HG02798 (cell line): ENCODE results near the gene FANCG.

ENCODE experiments used
- ATAC-seq: cut with Tn5 transposase; IDR thresholded peaks from one replicate; pipeline ENCODE4 v1.9.1; 2021; ENCODE audit warnings: mild to moderate bottlenecking; ENCODE audit not compliant: unreplicated experiment, poor library complexity

Gene FANCG

DNA sequence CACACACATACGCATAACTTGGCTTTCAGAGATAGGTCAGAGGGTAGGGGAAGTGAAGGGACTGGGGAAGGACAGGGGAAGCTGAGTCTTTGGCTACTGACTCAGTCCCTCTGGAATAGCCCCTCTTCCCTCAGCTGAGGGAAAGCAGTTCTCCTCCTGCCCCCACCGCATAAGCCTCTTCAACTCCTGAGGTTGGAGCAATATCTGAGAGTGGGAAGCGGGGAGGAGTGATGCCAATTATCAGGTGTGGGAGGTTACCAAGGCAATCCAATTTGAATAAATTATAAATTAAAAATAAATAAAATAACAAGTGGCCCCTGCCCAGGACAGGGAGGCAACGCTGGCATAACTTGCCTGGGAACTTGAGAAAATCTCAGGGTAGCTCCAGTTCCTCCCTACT is 24.8 kb upstream of the FANCG start:
- ATAC-seq: no peak

DNA sequence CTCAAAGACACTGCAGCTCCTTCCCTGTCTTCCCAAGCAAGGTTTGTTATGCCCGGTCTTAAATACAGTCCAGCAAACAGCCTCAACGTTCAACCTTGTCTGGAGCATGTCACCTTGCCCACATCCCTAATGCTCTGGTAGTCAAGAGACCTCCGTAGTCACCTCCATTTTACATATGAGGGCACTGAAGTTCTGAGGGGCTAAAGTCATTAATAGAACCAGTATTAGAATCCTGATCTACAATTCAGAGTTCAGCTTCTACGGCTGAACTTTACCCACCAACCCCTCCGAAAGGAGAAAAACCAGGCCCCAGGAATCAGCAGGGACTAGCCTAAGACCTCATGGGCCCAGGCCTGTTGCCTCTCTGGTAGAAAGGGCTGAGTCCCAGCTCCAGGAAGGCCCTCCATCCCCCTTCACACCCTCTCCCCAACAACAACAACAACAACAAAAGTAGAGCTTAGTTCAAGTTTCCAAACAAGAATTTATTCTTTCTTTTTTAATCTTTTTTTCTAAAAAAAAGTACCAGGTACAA is 24.0 kb upstream of the FANCG start:
- no peak for ATAC-seq

DNA sequence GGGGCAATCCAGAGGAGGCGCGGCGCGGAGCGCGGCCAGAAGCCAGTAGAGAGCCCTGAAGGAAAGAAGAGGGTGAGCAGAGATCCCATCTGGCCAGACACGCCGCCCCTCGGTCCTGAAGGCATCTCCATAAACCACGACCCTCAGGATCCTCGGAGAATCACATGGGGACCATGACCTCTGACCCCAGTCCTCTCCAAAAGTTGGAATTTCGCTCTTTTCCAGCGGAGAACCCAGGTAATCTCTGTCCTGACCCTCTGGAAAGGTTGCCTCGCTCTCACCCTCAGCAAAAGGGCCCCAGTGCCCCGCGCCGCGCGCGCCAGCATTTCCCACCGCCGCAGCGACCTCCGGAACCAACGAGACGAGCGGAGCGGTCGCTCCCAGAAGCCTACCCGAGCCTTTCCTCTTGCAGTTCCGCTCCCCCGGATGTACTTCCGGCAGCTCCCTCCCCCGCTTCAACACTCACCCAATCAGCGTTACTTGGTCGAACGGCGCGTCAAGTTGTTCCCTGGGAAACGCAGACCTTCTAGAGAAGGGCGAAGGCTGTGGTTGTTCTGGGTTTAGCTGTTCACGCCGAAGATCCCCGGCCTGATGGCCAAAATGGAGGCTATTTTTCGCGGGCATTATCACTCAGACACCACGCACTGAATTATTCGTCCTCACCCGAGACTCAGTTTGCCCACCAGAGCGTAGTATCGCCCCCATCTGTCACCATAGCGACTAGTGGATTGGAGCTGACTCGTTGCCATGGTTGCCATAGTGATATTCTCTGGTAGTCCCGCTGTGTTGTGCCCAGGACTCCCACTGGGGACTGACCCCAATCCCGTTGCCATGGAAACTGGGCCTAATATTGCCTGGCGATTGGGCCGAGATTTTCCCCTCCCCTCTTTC is 23.3 kb upstream of the FANCG start, which contains the start of gene STOML2:
Gene STOML2, minus strand, starts transcription at position 363 of the 891 bp plus-strand sequence. Its CDS starts 37 bp downstream, at position 326.
- peak; percentile 97 for ATAC-seq

DNA sequence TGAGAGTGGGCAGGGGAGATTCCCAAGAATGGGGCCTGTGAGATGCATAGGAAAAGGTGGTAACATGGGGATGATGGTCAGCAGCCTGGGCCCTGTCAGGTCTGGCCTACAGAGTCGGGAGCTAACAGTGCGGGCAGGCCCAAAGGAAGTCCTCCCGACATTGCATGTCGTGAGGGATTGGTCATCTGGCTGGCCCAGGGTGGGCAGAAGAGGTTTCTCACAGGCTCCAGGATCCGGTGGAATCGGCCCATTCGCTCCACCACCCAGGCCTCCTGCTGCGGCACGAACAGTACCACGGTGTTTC is 22.7 kb upstream of the FANCG start:
- no peak for ATAC-seq

DNA sequence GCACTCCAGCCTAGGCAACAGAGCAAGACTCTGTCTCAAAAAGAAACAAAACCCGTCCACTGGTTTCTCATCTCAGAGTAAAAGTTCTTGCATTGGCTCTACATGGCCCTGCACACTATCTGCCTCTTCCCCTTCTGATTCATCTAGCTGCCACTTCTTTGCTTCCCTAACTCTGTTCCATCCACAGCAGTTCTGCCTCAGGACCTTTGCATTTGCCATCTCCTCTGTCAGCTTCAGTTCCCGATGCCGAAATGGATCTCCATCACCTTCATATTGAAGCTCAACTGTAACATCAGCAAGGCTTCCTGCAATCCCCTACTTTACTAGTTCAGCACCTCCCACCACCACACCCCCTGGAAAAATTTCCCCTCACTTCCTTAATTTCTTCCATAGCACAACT is 17.8 kb upstream of the FANCG start:
- ATAC-seq: no peak

DNA sequence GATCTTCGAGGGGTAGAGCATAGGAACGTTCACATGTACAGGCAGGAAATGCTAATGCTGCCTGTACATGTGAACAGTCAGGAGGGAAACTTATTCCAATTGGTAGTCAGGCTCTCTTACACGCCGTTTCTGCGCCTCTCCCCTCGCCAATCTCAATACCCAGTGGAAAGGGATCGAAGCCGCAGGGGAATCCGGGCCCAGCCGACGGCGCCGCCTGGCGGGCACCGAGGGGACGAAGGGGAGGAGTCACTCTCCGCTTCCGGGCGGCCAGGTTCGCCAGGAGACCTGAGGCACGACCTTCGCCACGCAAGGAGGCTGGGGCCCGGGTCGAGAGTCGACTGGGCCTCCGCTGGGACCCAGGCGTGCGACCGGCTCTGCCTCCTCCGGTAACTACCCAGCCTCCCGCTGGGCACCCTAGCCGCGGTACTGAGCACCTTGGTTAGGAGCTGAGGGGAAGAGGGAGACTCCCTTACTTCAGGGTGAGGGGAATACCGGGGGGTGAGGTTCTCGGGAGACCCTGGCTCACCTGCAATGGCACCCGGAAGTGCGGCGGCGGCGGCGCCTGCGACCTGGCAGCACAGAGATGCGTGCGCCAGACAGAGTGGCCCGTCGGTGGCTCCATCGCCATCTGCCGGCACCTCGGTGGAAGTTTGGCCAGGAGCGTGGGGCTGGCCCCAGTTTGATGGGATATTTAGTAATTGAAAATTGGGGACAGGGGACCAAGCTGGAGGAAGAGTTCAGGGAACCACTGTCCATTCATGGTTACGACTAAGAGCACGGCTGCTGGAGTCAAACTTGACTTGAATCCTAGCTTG is 16.5 kb upstream of the FANCG start, which contains the start of gene PIGO:
Gene PIGO, minus strand, starts transcription at position 557 of the 815 bp plus-strand sequence. CDS start 1,026 bp downstream, outside the sequence.
- ATAC-seq: peak; percentile 87

DNA sequence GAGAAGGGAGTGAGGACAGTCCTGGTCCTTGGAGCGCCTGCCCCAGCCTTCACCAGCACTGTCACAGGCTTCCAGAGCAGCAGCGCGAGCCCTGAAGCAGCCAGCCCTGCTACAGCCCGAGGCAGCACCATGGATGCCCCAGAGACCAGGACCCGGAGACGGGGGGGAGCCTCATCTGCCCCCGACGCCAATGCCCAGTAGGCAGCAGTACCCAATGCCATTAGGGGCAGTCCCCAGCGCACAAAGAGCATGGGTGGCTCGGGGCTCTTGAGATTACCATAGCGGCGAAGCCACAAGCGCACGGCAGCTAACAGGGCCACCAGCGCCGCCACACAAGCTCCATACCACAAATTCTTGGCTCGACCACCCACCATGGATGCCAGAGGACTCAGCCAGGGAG is 11.8 kb upstream of the FANCG start:
- ATAC-seq: no peak

DNA sequence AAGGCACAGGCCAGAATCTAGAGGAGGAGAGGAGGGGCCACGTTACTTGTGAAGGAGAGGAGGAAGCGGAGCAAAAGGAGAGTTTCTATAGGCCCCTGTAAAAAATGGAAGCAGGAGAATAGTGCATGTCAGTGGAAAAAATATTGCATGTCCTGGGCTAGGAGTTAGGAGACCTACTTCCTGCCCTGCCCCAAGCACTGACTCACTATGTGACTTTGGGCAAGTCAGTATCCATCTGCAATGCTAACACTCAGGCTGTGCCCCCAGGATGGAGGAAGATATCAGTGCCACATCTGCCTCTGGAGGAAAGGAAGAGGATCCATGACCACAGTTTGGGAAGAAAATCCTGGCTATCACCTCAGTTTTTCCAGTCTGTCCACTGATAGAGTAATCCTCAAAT is 9.7 kb upstream of the FANCG start:
- no peak for ATAC-seq

DNA sequence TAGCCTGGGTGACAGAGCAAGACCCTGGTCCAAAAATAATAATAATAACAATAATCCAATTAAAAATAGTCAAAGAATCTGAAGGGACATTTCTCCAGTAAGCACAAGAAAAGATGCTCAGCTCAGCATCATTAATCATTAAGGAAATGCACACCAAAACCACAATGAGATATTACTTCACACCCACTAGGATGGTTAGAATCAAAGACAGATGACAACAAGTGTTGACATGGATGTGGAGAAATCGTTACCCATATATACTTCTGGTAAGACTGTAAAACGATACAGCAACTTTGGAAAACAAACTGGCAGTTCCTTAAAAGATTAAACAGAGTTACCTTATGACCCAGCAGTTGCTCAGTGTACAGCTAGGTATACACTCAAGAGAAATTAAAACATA is 5.3 kb upstream of the FANCG start:
- ATAC-seq: no peak

DNA sequence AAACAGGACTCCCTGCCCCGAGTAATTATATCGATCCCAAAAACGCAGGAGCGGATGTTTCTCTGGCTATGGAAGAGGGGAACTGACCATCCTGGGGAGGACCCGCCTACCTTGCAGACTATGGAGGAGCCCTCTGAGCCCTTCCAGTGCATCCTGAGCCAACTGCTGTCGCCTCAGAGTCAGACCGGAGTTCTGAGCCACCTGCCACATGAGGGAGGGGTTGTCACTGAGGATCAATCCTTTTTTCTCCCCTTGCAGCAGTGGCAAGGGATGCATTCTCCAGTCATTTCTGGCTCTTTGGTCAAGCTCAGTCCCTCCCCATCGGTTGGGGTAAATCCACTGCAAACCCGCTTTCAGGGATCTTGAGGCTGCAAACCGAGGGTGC is 709 bp downstream of the FANCG start:
- peak; percentile 1 for ATAC-seq

DNA sequence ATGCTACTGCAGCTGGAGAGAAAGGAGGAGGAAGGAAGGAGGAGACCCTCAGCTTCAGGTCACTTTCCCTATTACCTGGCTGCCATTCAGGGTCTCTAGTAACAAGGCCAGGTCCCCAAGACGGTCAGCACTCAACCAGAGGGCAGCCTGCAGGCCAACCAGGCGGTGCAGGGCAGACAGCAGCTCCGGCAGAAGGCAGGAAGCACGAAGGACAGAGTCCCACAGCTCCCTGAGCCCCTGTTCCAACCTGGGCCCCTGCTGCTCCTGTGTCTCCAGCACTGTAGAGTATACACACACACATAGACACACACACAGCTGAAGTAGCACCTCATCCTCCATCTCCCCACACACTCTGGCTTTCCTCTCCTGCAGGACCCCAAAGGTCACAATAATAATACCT is 1.7 kb downstream of the FANCG start:
- ATAC-seq: no peak

DNA sequence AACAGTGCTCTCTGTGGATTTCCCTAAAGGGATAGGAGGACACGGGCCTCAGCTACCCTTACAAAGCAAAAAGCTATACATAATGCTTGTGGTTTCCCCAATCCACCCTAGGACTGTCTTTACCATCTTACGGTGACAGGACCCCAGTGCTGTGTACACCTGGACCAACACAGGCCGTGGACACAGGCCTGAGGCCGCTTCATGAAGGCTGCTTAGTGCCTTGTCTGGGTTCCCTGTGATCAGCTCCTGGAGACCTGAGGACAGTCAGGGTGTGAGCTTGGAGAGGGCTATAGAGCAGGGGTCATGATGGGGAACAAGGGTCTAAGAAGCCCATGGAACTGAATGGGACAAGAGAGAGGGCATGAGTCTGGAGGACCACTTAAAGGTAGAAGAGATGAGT is 2.9 kb downstream of the FANCG start:
- ATAC-seq: no peak

DNA sequence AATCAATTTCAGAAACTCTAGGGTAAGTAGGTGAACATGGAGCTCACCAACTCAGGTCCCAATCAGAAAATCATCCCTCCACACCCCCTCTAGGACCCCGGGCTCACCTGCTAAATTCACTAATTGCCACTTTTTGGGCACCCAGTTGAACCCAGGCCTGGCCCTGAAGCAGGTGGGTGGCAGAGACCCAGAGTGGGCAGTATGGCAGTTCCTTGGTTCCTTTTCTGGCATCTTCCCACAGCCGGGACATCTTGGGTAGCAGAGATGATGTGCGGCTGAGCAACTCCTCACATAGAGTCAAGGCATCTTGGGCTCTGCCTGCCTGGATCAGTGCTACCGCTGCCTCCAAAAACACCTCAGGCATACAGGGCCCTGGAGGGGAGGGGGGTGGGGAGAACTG is 4.4 kb downstream of the FANCG start:
- ATAC-seq: no peak

DNA sequence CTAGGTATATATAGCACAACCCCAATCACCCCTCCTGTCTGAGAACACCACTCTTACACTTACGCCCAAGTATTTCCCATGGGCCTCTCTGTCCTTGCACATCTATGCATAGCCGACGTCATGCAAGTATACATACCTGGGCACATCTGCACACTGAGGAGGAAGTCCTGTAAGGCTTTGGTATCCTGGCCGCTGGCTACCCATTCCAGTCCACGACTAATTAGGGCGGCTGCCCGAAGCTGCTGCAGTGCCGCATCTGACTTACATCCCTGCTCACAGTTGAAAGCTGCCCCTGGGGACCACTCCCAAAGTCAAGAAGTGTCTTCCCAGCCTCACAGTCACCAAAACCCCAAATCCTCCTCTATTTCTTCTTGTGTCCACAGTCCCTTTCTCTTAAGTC is 5.0 kb downstream of the FANCG start:
- no peak for ATAC-seq

DNA sequence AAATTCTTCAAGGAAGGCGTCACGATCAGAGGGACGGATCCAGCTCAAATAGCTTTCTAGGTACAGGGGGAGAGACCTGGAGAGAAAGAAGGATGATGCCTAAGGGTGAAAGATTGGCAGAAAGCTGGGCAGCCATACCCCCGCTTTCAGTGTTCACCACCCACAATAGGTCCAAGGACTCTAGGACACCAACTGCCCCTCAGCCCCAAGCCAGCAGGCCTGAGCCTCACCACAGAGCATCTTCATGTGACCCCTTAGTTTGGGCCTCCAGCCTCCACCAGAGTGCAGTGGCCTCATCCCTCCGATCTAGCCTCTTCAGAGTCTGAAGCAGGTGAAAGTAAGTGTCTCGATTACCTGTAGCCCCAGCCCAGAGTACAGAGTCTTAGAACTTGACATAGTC is 5.6 kb downstream of the FANCG start:
- no peak for ATAC-seq

DNA sequence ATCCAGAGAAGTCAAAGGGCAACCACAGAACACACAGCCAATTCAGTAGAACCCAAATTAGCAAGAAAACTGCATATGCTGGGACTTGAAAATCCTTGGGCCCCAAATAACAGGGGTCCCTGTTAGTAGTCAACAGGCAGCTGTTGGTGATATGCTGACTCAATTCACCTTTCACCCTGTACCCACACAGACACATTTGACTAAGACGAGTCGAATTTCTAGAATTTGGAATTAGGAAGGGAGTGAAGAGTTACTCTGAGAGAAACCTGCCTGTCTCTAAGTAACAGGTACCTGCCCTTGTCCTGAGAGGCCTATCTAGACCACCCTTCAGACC is 6.5 kb downstream of the FANCG start:
- ATAC-seq: no peak

DNA sequence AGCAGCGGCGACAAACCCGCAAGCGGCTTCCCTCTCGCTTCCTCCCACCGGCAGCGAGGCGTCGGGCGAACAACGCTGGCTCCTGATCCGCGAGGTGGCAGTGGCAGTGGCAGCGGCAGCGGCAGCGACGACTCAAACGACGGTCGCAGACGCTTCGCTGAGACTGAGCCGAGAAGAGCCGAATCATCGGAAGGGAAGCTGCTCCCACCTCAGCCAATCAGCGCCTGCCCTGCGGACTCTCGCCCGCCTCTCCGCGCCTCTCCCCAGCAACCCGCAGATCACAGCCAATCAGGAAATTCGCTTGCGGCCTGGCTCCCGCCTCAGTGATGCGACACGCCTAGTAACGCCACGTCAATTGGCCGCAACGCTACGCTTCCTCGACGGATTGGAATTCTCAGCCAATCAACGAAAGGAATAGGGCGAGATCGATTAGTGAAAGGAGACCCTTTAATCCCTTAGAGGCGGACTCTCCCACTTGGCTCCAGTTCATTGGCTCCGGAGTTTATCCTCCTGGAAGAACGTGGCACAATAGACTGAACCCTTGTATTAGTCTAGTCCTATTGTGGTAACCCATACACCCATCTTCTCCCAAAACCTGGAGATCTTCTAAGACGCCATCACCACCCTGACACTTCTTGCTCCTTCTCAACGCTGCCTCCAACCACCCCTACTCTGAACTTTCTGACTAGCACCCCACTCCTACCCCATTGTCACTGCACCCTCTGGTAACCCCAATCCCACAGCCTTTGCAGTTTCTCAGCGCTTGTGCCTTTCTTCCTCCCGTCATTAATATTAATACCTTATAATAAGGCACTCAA is 7.1 kb downstream of the FANCG start, which contains the start of gene VCP:
Gene VCP, minus strand, starts transcription at position 165 of the 818 bp plus-strand sequence. CDS start 272 bp downstream, outside the sequence.
- peak; percentile 92 for ATAC-seq

DNA sequence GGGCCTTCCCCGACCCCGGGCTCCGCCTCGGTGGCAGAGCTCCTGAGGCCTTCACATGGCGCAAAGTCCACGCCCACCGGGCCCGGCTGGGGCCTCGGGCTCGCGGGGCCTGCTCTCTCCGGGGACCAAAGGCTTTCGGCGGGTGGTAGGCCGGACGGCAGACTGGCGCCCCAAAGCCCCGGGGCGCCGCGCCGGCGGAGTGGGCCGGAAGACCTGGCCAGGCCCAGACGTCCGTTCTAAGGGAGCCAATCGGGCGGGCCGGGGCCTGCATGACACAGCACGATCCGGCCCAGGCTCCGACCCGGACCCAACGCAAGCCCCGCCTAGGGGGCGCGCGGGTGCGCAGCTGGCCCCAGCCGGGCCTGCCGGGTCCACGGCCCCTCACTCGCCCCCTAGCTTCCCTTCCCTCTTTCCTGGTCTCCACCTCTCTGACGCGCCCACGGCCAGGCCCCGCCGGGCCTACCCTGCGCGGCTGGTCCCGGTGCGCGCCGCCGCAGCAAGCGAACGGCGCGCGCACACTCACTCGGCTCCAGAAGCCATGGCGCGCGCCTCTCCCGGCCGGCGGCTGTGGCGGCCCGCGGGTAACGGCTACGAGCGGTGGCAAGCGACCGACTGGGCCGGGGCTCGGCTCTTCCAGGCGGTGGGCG is 7.8 kb downstream of the FANCG start:
- ATAC-seq: peak; percentile 55

DNA sequence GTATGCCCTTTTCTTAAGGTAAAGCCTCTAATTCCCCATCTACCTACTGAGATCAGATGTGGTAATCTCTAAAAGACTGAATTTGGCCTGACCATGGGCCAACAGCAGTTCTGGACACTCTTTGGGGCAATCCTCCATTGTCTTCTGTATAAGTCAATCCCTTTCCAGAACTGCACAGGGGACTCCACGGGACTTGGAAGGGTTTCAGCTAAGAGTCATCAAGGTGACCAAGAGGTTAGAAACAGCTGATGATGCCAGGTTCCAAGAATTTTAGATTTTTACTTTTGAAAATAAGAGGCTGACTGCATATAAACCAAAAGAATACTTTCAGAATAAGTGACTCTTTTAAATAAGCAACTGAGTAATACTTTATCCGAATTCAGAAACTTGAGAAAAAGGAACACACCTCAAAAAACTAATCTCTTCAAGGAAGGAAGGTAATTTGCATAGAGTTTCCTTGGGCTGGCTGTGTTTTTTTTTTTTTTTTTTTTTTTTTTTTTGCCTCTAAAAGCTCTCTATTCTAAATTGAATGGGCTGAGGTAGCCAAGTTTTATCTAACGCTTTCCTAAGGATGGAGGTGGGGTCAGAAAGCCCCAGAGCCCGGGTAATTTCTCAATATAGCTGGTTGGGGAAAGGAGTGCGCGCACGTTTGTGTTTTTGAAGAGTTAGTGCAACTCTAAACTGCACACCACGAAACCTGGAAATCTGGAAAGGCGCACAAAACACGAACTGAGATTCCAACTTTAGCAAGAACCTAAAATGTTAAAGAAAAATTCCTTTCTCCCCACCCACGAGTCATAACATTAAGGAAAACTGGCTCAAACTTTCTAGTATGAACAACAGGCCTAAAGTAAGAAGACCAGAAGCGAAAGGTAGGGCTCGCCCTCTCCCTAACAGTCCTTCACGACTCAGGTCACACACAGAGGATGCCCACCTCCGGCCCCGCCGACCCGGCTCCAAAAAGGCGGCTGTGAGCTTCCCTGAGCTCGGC is 8.6 kb downstream of the FANCG start:
- no peak for ATAC-seq
